Stimulated activated CD8-positive, alpha-beta memory T cell treated with anti-CD3 and anti-CD28 coated beads, Interleukin-15, amount 100 ng/mL, for 4 hours (primary cell): ENCODE measurements around the gene PTGFRN.

Experiments used
- DNase-seq, 2 donors: peaks; one replicate each; pipeline ENCODE4 v3.0.0-alpha.2; 2020; ENCODE audit warnings: low read depth in 2 of 2

PTGFRN gene

DNA sequence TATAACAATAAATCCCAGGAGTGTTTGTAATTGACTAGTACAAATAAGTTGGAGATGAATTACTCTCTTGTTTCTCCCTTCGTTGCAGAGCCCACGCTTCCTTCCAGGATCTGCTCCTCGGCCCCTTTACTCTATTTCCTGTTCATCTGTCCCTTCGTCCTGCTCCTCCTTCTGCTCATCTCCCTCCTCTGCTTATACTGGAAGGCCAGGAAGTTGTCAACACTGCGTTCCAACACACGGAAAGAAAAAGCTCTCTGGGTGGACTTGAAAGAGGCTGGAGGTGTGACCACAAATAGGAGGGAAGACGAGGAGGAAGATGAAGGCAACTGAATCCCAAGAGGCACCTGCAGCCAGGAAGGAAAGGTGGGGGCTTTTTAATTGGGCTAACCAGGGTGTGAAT lies 124.1 kb downstream of the PTGFRN start:
- DNase-seq, result no peak

DNA sequence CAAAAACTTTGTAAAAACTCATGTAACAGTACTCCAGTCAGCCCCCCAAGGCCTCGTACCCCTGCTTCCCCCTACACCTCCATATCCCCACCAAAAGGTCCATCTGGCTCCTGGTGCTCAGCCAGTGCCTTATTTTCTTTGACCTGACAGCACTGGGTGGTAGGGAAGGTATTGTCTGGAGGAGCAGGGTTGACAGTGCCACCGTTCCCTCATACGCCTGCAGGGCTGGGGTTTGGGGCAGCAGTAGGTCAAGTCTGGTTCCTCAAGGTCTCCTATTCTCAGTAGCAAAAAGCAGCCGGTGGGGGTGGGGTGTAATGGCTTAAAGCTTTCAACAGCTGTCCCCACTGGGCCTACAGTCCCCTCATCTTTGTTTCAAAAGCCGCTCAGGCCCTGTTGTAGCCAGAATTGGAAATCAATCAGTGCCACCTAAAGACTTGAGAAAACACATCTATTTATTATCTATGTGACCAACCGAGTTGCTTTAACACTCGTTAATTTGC lies 125.1 kb downstream of the PTGFRN start:
- no peak for DNase-seq

DNA sequence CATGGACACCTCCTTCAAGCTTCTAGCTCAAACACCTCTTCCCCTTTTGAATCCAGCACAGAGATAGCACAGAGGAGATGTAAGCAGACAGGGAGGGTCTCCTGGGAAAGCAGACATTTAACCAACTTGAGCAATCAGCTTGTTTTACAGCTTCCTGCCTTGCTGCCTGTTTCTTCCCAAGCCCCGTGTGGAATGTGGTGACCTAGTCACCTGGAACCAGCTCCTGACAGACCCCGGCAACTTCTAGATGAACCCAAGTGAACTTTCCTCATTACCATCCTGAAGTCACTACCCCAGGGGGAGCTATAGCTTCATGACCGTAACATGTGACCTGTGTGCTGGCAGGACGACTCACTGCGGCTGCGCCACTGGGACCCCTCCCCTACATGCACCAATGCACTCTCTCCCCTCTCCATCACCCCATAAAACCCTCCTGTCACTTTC lies 126.3 kb downstream of the PTGFRN start:
- DNase-seq, result no peak

DNA sequence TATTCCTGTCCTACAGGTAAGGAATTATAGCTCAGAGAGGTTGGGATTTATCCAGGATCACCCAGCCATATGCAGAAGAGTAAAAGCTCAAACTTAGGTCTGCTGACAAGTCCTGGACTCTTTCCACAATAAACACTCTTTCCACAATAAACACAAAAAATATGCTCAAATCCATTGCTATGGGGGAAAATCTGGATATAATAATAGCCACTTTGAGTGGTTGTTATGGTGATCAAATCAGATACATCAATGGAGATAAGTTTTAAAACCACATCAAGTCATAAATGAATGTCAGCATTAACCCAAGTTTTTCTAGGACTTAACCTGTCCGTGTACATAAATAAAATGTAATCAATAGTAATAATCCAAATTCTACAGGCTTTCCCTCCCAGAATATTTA lies 128.1 kb downstream of the PTGFRN start:
- no peak for DNase-seq

DNA sequence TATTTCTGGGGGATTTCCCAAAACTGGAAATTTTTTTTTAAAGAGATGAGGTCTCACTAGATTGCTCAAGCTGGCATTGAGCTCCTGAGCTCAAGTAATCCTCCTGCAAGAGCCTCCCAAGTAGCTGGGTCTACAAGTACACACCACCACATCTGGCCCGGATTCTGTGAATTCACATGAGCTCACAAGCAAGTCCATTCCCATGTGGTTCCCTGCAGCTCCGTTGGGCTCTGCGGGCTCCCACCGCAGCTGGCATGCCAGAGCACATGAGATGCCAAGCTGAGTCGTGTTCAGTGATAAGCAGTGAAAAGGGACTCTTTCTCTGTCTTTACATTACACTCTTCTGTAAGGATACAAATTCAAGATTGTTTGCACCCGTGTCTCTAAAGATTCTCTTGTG lies 128.5 kb downstream of the PTGFRN start:
- DNase-seq, result no peak
